ENCODE results near the gene ACSM3. TPM values are rescaled to one million over a fixed set of nuclear protein-coding genes. Genes with fewer than 3 reads are reported as not detected.

The ACSM3 gene
- total and polyA plus RNA-seq, 10 of the 15 experiments (the other 5 are each of a cell fraction or from before 2014, with no cell fraction given), result 4.9 to 21.0 (median 7.0) TPM

- H3K27me3 ChIP-seq (replicated peaks in 1 of 2; ENCODE audit: control insufficient read depth in 2 of 2, insufficient read depth in 2 of 2, low read length in 1 of 2), result no peaks in the 10 kb centered on the region
- intact Hi-C loops (cut with micrococcal nuclease; ENCODE audit: unreplicated experiment) (loop anchor here (1.0 kb wide), 1 partner anchor 285 kb away; no protein-coding TSS in a partner anchor), in situ Hi-C loops (cut with MboI) (no loop called here)
- CTCF ChIA-PET, result interaction anchor here (0.7 to 2.1 kb wide), 11 partner anchors 8 to 285 kb away, joined by 3 to 10 read pairs (median 5); no protein-coding TSS in a partner anchor
- H3K4me2 ChIP-seq (ENCODE audit: control insufficient read depth, insufficient read depth), result no peak overlapping the region
- peak; percentile 38; the same call in 1 of the 2 replicates for TF ChIP-seq SMC3 (IDR thresholded peaks at IDR 0.05; ENCODE audit: borderline replicate concordance, low read length)
- TF ChIP-seq CTCF (IDR thresholded peaks at IDR 0.05 in 2 of 3, conservative IDR thresholded peaks at IDR 0.05 in 1 of 3; ENCODE audit: control insufficient read depth in 2 of 3, extremely low read depth in 1 of 3, insufficient read depth in 1 of 3, low read depth in 3 of 3, low read length in 3 of 3), result peak in 2 of 3 experiments; percentile 24 to 49; a peak in 2 of 6 replicates
- peak; percentile 46 for TF ChIP-seq RAD21 (IDR thresholded peaks at IDR 0.05; ENCODE audit: insufficient read depth, low read depth, low read length)
- no peak for TF ChIP-seq NFYB (IDR thresholded peaks at IDR 0.05; ENCODE audit: insufficient read depth, low read depth, low read length)
- RAD21 ChIA-PET (ENCODE audit: unreplicated experiment), result interaction anchor here (1.4 to 1.9 kb wide), 3 partner anchors 47 to 51 kb away, joined by 5 read pairs; no protein-coding TSS in a partner anchor
- no TSS peak for BruUV-seq (replicated peaks)
- SMC1A ChIA-PET (ENCODE audit: uncharacterized antibody, unreplicated experiment), result interaction anchor here (0.9 to 1.3 kb wide), 6 partner anchors 13 to 501 kb away, joined by 3 to 4 read pairs (median 3); no protein-coding TSS in a partner anchor
- peak; percentile 42; the same call in 1 of the 3 replicates for ATAC-seq
- no peaks in the 10 kb centered on the region for H3K79me2 ChIP-seq (ENCODE audit: control insufficient read depth, insufficient read depth, low read length)
- H3K9ac ChIP-seq (ENCODE audit: control insufficient read depth, insufficient read depth, low read length), result no peak overlapping the region
- no peak for DNase-seq (ENCODE audit: low read depth, low spot score)
- no peaks in the 10 kb centered on the region for H3K4me1 ChIP-seq (ENCODE audit: control insufficient read depth, insufficient read depth, low read length)
- no peak overlapping the region for H2AFZ ChIP-seq (ENCODE audit: control insufficient read depth, low read depth, low read length)
- no peak for FAIRE-seq
- no peaks in the 10 kb centered on the region for H3K9me3 ChIP-seq (replicated peaks; ENCODE audit: control insufficient read depth, insufficient read depth, low read length)
- H4K20me1 ChIP-seq (ENCODE audit: control insufficient read depth, insufficient read depth), result no peaks in the 10 kb centered on the region
- H3K36me3 ChIP-seq (ENCODE audit: control insufficient read depth in 2 of 2, insufficient read depth in 2 of 2, low read length in 1 of 2), result no peaks in the 10 kb centered on the region
- H3K4me3 ChIP-seq, result no peak overlapping the region
- POLR2A ChIA-PET, result no interaction called here
- WGBS (ENCODE audit: insufficient coverage, insufficient replicate concordance, low lambda C conversion rate, missing lambda C conversion rate), result 49% methylated on average over 2 of the region's 2 CpGs
- H3K27ac ChIP-seq (ENCODE audit: control insufficient read depth, insufficient read depth), result no peak overlapping the region
These were observed 35.8 kb downstream of the ACSM3 start for GRCh38 chr16:20799599-20799998.
